ENCODE data around the gene TRPC3.

The TRPC3 gene

GRCh38 chr4:121951521-121952110 is at the start of gene TRPC3:
TRPC3 (minus strand) TSS chr4:121952060; CDS start chr4:121951680, 380 bp downstream.
- no peak for FAIRE-seq
- no peak for DNase-seq (ENCODE audit: extremely low spot score, insufficient read length, low read depth)

DNA sequence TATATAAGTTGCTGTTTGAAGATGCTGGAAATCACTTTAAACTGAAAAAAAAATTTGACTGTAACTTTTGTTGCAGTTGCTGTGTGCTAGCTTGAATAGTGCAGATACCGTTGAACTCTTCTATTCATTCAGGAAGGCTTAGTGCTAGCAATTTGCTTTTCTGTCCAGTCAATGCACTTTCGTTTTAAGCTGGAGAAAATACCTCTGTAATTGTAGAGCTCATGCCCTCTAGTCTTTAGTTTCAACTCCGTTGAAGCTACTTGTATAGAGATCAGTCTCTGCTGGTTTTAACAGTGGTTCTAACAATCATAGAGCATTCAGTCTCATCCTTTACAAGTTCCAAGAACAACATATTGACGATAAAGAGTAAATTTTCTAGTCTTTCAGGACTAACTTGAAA is 49.0 kb upstream of the TRPC3 start:
- DNase-seq (ENCODE audit: extremely low spot score, insufficient read length, low read depth) (no peak), FAIRE-seq (no peak)

GRCh38 chr4:121998024-121998423 is 46.2 kb upstream of the TRPC3 start:
- no peak for FAIRE-seq
- no peak for DNase-seq (ENCODE audit: extremely low spot score, insufficient read length, low read depth)

GRCh38 chr4:121995790-121996537 is 44.1 kb upstream of the TRPC3 start:
- no peak for DNase-seq (ENCODE audit: extremely low spot score, insufficient read length, low read depth)
- no peak for FAIRE-seq

DNA sequence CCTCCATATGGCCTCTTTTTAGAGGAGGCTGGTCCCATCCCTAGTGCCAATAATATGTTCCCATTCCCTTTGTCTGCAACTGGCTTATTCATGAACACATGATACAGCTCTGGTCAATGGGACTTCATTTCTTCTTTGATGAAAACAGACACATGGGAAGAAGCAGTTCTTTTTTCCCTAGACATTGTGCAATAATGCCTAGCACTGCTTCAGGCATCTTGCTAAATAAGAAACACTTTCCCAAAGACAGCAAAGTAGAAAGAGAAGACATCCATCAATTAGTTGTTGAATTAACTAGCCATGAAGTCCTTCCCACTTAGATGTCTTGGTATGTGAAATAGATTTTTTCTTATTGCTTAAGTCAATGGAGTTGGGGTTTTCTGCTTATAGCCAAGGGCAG is 40.1 kb upstream of the TRPC3 start:
- no peak for DNase-seq (ENCODE audit: extremely low spot score, insufficient read length, low read depth)
- no peak for FAIRE-seq

DNA sequence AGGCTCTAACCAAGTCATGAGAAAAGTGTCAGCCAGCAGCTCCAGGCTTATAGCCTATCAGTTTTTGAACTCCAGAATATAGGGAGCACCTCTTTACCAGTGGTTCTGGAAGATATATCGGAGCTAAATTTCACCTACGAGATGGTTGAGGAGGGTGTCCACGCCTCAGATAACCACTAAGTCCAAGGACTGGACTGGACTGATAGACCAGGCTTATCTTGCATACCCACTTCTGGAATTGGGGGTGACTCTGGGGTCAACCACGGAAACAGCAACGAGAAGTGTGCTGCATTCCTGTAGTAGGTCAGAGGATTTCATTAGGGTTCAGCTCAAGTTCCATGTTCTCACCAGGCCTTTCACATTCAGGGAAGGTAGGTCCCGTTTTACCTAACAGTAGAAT is 38.6 kb upstream of the TRPC3 start:
- DNase-seq (ENCODE audit: extremely low spot score, insufficient read length, low read depth) (no peak), FAIRE-seq (no peak)

DNA sequence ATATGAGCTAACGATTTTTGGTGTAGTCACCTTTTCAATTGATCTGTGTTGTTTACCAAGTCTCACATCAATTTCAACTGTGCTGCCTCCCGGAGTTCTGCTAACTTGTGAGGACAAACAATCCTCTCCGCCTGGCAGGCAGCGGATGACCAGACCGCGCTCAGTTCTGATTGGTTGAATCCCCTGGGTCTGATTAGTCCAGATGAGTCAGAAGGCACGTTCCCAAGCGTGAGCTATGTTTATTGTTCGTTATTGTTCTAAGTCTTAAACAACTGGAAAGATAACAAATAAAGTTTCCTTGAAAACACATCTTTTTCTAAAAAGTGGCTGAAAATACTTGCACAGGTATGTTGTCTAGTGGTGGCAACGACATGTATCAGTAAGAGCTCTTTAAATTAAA is 37.9 kb upstream of the TRPC3 start:
- DNase-seq (ENCODE audit: extremely low spot score, insufficient read length, low read depth) (no peak), FAIRE-seq (no peak)

DNA sequence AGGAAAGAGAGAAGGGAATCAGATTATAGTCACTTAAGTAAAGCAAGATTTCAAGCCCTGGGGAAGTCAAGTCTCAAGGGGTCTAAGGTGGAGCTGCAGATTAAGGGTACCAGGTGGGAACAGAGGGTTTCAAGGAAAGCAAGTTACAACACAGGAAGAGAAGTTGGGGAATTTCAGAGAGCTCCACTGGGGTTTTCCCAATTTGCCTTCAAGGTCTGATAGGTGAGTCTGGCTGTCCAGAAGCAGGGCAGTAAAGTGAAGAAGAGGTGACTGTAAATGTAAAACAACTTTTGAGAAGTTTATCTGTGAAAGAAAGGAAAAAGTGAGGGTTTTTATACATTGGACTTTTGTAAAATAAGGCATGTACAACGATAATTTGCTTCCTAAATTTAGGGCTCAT is 37.1 kb upstream of the TRPC3 start:
- DNase-seq (ENCODE audit: extremely low spot score, insufficient read length, low read depth) (no peak), FAIRE-seq (no peak)

DNA sequence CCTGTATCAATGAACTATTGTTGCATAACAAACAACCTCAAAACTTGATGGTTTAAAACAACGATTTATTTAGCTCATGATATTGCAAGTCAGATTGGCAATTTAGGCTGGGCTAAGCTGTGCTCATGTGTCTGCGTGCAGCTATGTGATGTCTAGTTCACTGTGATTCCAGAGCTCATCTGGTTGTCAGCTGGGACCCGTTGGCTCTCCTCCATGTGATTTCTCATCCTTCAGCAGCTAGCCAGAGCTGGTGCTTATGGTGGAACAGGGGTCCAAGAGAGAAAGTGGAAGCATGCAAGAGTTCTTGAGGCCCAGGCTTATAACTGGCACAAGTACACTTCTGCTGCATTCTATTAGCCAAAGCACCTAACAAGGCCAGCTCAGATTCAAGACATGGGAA is 28.8 kb upstream of the TRPC3 start:
- no peak for DNase-seq (ENCODE audit: extremely low spot score, insufficient read length, low read depth)
- FAIRE-seq = no peak

DNA sequence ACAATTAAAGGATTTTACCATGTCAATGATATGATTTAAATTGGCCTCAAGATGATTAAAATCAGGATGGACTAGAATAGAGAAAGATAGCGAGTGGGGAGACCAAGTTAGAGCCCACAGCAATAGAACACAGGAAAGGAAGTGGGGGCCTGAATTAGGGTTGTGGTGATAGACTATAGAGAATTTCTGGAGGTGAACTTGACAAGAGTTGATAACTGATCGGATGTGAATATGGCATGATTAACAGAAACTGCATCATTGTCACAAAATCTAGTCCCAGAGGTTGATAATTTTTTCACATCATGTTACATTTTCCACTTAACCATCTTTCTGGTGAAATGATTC is 26.3 kb upstream of the TRPC3 start:
- FAIRE-seq = no peak
- no peak for DNase-seq (ENCODE audit: extremely low spot score, insufficient read length, low read depth)

DNA sequence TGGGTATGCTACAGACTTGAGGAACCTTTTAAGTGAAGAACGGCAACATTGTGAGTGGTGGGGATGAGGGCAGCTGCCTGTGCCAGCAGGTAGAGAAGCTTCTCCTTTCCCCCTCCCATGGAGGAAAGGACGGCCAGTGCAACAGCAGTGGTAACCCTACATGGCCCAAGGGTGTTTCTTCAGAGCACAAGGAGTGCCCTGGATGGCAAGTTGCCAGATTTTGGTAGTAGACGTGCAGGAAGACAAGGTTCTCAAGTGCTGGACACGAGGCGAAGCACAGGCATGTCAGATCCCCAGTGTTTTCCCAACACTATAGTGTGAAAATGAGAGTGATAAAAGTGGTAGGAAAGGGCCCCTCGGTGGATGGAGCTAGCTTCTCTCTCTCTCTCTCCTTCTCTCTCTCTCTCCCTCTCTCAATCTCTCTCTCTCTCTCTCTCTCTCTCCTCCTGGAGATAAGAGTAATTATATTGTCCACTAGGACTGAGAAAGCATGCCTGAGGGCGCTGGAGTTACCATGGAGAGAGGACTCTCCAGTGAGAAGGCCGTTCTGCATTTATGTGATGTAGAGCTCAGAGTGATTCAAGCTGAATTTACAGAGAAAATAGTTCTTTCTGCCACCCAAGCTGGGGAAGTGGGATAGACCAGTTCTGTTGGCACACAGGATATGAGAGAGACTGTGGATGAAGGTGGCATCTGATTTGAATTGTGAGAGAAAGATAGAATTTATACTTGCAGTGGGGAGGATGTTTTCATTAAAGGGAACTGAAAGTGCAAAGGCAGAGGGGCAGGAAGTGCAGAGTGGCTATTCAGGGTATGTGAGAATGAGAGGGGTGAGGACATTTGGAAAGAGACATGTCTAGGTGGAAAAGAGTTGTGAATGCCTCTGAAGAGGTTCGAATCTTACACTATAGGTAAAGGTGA is 25.7 kb upstream of the TRPC3 start:
- DNase-seq (ENCODE audit: extremely low spot score, insufficient read length, low read depth) = peak; percentile 11

GRCh38 chr4:121975784-121976183 is 23.9 kb upstream of the TRPC3 start:
- FAIRE-seq (no peak), DNase-seq (ENCODE audit: extremely low spot score, insufficient read length, low read depth) (no peak)

More for the DNA sequence above, 25.7 kb upstream of the TRPC3 start:
- FAIRE-seq = peak; percentile 92

DNA sequence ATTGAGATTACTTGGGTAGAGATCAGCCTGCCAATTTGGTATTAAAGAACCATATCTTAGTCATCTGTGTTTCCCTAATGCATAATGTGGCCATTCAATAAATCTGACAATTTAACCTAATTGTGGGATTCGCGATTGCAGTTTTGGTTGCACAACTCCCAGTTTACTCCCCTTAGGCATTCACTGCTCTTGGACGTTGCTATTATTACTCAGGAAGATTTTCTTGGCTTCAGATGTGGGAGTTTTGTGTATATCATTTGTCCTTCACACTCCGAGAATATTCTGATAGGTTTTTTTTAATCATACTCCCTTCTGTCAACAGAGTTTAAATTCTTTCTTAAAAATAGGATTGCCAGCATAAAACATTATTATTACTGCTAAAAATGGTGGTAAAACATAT is 22.0 kb upstream of the TRPC3 start:
- FAIRE-seq (no peak), DNase-seq (ENCODE audit: extremely low spot score, insufficient read length, low read depth) (no peak)

- no peak for DNase-seq (ENCODE audit: extremely low spot score, insufficient read length, low read depth)
- FAIRE-seq = no peak
Observed at GRCh38 chr4:121968859-121969258, 17.0 kb upstream of the TRPC3 start.

GRCh38 chr4:121964958-121965357 is 13.1 kb upstream of the TRPC3 start:
- no peak for FAIRE-seq

DNA sequence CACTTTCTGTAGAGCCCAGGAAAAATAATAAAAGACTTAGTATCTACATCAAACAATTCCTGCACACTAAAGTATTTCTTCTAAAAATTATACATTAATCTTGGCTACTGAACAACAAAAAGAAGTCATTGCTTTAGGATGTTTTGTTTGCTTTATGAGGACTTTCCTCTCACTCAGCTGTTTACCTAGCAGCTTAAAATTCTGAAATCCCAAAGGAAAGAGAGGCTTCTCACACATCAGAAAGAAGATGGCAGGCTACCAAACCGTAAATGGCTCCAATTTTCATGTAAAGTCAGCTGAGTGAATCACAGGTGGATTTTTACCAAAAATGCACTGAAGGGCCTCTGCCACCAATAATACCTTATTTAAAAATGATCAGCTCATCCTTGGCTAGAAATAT is 9.0 kb upstream of the TRPC3 start:
- no peak for FAIRE-seq
- DNase-seq (ENCODE audit: extremely low spot score, insufficient read length, low read depth) = no peak

More at GRCh38 chr4:121964958-121965357, 13.1 kb upstream of the TRPC3 start:
- no peak for DNase-seq (ENCODE audit: extremely low spot score, insufficient read length, low read depth)

DNA sequence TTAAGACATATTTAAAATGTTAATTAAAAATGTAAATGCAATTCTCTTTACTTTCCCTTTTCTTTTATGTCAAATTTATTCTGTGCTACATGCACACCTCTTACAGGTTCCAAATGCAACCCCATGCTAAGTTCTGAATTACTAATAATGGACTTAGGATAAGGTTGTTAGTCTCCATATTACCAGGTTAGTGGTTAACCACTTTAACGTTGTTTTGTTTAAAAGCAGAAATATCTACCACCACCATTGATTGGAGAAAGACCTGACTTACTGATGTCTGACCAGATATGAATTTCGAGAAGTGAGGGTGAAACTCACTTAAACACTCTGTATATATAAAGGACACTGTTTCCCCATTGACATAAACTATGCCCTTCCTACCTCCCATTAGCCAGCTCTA is 6.9 kb upstream of the TRPC3 start:
- FAIRE-seq (no peak), DNase-seq (ENCODE audit: extremely low spot score, insufficient read length, low read depth) (no peak)

DNA sequence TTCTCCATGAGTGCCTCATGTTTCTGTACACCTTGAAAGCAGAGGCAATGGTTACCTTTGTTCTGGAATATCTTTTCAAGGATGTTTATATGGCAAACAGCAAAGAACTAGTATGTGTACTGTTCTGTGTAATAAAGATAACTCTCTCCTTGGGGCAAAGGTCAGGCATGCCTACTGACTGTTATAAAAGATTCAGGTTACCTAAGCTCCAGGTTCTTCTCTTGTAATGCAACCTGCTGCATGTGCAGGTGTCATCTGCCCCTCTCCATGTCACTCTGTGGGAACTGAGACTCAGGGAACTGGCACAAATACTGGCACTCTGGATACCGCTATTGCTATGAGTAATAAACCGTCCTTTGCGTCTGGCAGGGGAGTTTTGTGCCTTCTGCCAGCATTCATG is 5.4 kb upstream of the TRPC3 start:
- FAIRE-seq (no peak), DNase-seq (ENCODE audit: extremely low spot score, insufficient read length, low read depth) (no peak)

DNA sequence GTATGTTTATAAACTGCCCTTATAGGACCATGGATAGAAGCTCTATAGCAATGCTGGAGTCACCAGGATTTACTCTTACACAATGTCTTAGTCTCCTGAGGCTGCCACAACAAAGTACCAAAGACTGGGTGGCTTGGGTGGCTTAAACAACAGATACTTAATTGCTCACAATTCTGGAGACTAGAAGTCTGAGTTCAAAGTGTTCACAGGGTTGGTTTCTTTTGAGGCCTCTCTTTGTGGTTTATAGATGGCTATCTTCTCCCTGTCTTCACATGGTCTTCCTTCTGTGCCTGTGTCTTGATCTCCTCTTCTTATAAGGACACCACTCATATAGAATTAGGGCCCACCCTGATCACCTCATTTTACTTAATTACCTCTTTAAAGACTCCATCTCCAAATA is 2.0 kb upstream of the TRPC3 start:
- no peak for FAIRE-seq
- DNase-seq (ENCODE audit: extremely low spot score, insufficient read length, low read depth) = no peak

DNA sequence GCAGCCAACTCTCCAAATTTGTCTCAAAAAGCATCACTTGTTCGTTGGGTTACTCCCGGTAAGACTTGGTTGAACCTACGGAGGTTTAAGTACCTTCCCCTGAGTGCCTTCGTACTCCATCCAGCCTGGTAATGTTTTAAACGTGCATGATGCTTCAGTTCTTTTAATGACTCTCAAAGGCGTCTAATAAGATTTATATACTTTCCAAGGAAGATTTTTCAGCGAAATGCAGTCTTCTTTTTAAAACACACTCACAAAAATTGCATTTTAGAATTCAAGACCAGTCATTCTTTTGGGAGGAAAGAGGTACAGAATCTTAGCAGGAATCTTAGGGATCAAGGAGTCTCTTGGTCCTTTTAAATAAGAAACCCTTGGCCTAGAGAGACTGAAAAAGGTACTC is 430 bp upstream of the TRPC3 start:
- DNase-seq (ENCODE audit: extremely low spot score, insufficient read length, low read depth) (no peak), FAIRE-seq (no peak)

All from GM18507 (cell line).